Measurements from ENCODE around the gene SASH1.

DNA sequence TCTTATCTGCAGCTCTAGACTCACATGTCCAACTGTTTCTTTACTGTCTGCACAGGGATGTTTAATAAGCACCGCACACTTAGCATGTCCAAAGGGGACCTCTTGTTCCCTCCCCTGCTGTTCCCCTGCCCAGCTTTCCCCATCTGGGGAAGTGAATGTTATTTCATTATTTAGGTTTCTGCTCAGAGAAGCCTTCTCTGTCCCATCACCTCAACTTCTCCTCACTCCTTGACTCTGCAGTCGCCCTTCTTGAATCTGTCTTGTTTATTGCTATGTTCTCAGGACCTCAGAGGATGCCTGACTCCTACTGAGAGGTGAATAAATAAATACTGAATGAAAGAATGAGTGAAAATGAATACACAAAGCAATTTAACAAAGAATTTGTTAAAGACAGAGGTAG is 121.0 kb downstream of the SASH1 start:
- TF ChIP-seq, protein P1, sequence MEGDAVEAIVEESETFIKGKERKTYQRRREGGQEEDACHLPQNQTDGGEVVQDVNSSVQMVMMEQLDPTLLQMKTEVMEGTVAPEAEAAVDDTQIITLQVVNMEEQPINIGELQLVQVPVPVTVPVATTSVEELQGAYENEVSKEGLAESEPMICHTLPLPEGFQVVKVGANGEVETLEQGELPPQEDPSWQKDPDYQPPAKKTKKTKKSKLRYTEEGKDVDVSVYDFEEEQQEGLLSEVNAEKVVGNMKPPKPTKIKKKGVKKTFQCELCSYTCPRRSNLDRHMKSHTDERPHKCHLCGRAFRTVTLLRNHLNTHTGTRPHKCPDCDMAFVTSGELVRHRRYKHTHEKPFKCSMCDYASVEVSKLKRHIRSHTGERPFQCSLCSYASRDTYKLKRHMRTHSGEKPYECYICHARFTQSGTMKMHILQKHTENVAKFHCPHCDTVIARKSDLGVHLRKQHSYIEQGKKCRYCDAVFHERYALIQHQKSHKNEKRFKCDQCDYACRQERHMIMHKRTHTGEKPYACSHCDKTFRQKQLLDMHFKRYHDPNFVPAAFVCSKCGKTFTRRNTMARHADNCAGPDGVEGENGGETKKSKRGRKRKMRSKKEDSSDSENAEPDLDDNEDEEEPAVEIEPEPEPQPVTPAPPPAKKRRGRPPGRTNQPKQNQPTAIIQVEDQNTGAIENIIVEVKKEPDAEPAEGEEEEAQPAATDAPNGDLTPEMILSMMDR (IDR thresholded peaks at IDR 0.05): no peak
- no peak for TF ChIP-seq POLR2A (IDR thresholded peaks at IDR 0.05)

Measured in esophagus squamous epithelium (tissue), 4 donors.